Testis (tissue), 2 donors: ENCODE measurements around the gene PARP14.

Source experiments
- POLR2A ChIP-seq: fragments of 450-650 bp; IDR thresholded peaks from one replicate; pipeline ENCODE4 v1.6.1; 2017; ENCODE audit warnings: antibody characterized with exemption, mild to moderate bottlenecking, moderate library complexity
- TF ChIP-seq, protein P1 (sequence below), 3 experiments: fragments of 450-650 bp in 2 of 3; fragments of 200-600 bp in 1 of 3; sonication (generic) in 1 of 3; IDR thresholded peaks; one replicate each; pipeline ENCODE4 v1.5.1; 2016 to 2019; ENCODE audit warnings: antibody characterized with exemption in 3 of 3, mild to moderate bottlenecking in 2 of 3, moderate library complexity in 1 of 3

DNA sequence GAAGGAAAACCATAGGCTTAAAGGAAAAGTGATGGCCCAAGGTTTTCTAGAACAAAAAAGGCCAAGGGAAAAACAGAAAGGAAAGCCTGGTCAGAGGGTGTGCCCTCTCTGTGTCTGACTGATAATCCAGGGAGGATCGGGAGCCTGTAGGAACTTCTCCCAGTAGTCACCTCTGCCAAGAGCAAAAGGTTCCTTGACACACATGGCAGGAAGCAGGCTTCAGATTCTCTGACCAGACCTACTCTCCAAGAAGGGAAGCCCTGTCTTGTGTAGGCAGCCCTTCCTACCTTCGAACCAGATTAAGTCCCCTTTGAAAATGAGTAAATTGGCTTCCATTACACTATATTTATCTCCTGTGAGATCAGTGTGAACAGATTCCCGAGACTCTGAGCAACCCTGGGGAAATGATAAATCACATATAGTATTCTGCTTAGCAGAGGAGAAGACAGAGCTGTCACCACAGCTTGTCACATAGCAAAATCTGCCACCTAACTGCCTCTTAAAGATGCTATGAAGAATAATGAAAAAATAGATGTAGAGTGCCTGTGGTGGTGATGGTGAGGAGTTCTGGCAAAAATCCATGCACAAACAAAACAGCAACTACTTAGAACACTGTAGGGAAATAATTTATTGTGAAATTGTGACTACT, 38.8 kb downstream of the PARP14 start:
- TF ChIP-seq POLR2A = no peak
- TF ChIP-seq, protein P1, sequence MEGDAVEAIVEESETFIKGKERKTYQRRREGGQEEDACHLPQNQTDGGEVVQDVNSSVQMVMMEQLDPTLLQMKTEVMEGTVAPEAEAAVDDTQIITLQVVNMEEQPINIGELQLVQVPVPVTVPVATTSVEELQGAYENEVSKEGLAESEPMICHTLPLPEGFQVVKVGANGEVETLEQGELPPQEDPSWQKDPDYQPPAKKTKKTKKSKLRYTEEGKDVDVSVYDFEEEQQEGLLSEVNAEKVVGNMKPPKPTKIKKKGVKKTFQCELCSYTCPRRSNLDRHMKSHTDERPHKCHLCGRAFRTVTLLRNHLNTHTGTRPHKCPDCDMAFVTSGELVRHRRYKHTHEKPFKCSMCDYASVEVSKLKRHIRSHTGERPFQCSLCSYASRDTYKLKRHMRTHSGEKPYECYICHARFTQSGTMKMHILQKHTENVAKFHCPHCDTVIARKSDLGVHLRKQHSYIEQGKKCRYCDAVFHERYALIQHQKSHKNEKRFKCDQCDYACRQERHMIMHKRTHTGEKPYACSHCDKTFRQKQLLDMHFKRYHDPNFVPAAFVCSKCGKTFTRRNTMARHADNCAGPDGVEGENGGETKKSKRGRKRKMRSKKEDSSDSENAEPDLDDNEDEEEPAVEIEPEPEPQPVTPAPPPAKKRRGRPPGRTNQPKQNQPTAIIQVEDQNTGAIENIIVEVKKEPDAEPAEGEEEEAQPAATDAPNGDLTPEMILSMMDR (IDR thresholded peaks at IDR 0.05) = no peak
